ENCODE measurements around the gene CYFIP2.

GRCh38 chr5:157275403-157275802 lies 9.5 kb downstream of the CYFIP2 start:
- TF ChIP-seq CTCF (IDR thresholded peaks at IDR 0.05; ENCODE audit: insufficient read depth, low read length) (no peak), POLR2AphosphoS5 (IDR thresholded peaks at IDR 0.05; ENCODE audit: low read depth) (no peak), REST (IDR thresholded peaks at IDR 0.05; ENCODE audit: insufficient replicate concordance, low read depth) (no peak), SPI1 (IDR thresholded peaks at IDR 0.05; ENCODE audit: borderline replicate concordance, low read depth) (peak; percentile 60; the same call in 1 of the 2 replicates), GABPA (IDR thresholded peaks at IDR 0.05; ENCODE audit: low read depth) (no peak)

All from HL-60 (cell line).